Spleen (tissue), 11 donors: ENCODE results near the gene BET1L. TPM values are rescaled to one million over a fixed set of nuclear protein-coding genes. Genes with fewer than 3 reads are reported as not detected.

Experiments
- DNase-seq: peaks from one replicate; pipeline ENCODE4 v3.0.0-alpha.2; 2020
- H3K27ac ChIP-seq, 8 donors: fragments of 200-600 bp; sonication (generic) in 7 of 8; 1 replicate in 4 of 8; 2 replicates in 4 of 8; pipeline versions ENCODE4 v1.5.0 to v1.8.0; 2016 to 2021; ENCODE audit warnings: inconsistent platforms in 4 of 8, mild to moderate bottlenecking in 4 of 8, moderate library complexity in 1 of 8
- H3K27me3 ChIP-seq, 7 donors: fragments of 200-600 bp; sonication (generic) in 6 of 7; replicated peaks in 1 of 7; 1 replicate in 4 of 7; 2 replicates in 3 of 7; pipeline versions ENCODE4 v1.5.0 to v1.8.0; 2016 to 2021; ENCODE audit warnings: inconsistent platforms in 3 of 7, mild to moderate bottlenecking in 1 of 7
- H3K36me3 ChIP-seq, 6 donors: fragments of 200-600 bp; sonication (generic) in 5 of 6; 1 replicate in 4 of 6; 2 replicates in 2 of 6; pipeline versions ENCODE4 v1.5.0 to v1.8.0; 2016 to 2021; ENCODE audit warnings: inconsistent platforms in 2 of 6
- H3K4me1 ChIP-seq, 6 donors: fragments of 200-600 bp; sonication (generic) in 5 of 6; 1 replicate in 3 of 6; 2 replicates in 3 of 6; pipeline versions ENCODE4 v1.5.0 to v1.8.0; 2016 to 2021; ENCODE audit warnings: inconsistent platforms in 3 of 6
- H3K4me3 ChIP-seq, 8 donors: fragments of 200-600 bp; sonication (generic) in 7 of 8; 1 replicate in 4 of 8; 2 replicates in 4 of 8; pipeline versions ENCODE4 v1.5.0 to v1.8.0; 2016 to 2021; ENCODE audit warnings: inconsistent platforms in 4 of 8, mild to moderate bottlenecking in 4 of 8, moderate library complexity in 2 of 8
- H3K9me3 ChIP-seq, 8 donors: fragments of 200-600 bp; sonication (generic) in 7 of 8; 1 replicate in 4 of 8; 2 replicates in 4 of 8; pipeline versions ENCODE4 v1.5.0 to v1.8.0; 2016 to 2021; ENCODE audit warnings: inconsistent platforms in 4 of 8
- POLR2A ChIP-seq, 3 donors: fragments of 450-650 bp; IDR thresholded peaks; one replicate each; pipeline ENCODE4 v1.5.1; 2017; ENCODE audit warnings: antibody characterized with exemption in 3 of 3, mild to moderate bottlenecking in 1 of 3
- POLR2AphosphoS5 ChIP-seq, 3 donors: sonication (generic); formaldehyde crosslinking; IDR thresholded peaks; one replicate each; pipeline ENCODE4 v1.5.1; 2017; ENCODE audit warnings: antibody characterized with exemption in 3 of 3
- WGBS, 5 donors: extraction: QIAGEN DNeasy Blood & Tissue Kit in 3 of 5; methylation state at CpG; one replicate each; pipeline versions ENCODE4 v1.1.5 to v1.1.7; 2013 to 2018; 5-methylcytosine and 5-hydroxymethylcytosine counted together
- intact Hi-C: fragments of 100-400 bp; cut with DNase I; formaldehyde crosslinking; loops from one replicate; pipeline ENCODE4 v1.15.0; 2023; ENCODE audit warnings: low total_unique reads
- polyA plus RNA-seq, 3 donors: library from polyadenylated mRNA; stranded (reverse); fragments of 200-250 nt; gene quantifications; one replicate each; pipeline ENCODE4 v1.2.1, GENCODE V29; 2013
- total RNA-seq, 7 donors: library from RNA; depleted of rRNA in 3 of 7; stranded (reverse); fragments of >200 nt in 3 of 7; fragmentation: NEBNext Ultra II Directional in 4 of 7; extraction: Animal tissue kit (Norgen Biotek cat#: 25700) in 4 of 7; gene quantifications; one replicate each; pipeline versions ENCODE4 v1.1.0 to v1.2.1, GENCODE V29; 2016 to 2021
- TF ChIP-seq, protein P1 (sequence below), 11 experiments: fragments of 200-600 bp in 7 of 11; fragments of 450-650 bp in 4 of 11; sonication (generic) in 4 of 11; IDR thresholded peaks in 8 of 11; conservative IDR thresholded peaks in 3 of 11; 1 replicate in 7 of 11; 2 replicates in 4 of 11; pipeline versions ENCODE4 v1.4.0 to v1.8.0; 2016 to 2021; ENCODE audit warnings: antibody characterized with exemption in 11 of 11, inconsistent platforms in 4 of 11, mild to moderate bottlenecking in 1 of 11
- donor health status: healthy with polysubstance abuse.
- donor health status: DM: no; HTN: no; CAD: no; lungs with moderate emphysema.
- donor health status: DM: no; HTN: no; CAD: no.
- donor health status: Bipolar disorder and iron deficiency.
- donor health status: healthy.
- donor health status: DM: no; HTN: no; CAD: no.
- donor health status: DM: yes; HTN: yes; CAD: no.

Gene BET1L
- total and polyA plus RNA-seq, 10 donors = 16.2 to 63.5 (median 44.4) TPM

DNA sequence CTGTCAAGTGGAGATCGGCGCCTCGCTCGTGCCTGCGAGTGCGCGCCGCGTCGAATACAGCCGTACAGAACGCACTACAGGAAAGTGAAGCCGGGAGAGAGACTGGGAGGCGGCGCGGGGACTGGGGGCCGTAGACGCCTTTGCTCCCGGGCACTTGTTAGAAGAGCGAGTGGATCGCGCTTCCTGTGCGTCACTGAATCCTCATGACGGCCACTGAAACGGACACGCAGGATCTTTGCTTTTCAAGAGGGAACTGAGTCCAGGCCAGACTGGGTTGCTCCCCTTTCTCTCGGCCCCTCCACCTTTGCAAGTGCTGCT lies 623 bp upstream of the BET1L start:
- 0 to 1% (median 0%) methylated on average over 22 to 27 of the region's 27 CpGs for WGBS, 5 donors
- TF ChIP-seq POLR2AphosphoS5 (IDR thresholded peaks at IDR 0.05) = no peak
- no peak for TF ChIP-seq POLR2A (IDR thresholded peaks at IDR 0.05)
- TF ChIP-seq, protein P1, sequence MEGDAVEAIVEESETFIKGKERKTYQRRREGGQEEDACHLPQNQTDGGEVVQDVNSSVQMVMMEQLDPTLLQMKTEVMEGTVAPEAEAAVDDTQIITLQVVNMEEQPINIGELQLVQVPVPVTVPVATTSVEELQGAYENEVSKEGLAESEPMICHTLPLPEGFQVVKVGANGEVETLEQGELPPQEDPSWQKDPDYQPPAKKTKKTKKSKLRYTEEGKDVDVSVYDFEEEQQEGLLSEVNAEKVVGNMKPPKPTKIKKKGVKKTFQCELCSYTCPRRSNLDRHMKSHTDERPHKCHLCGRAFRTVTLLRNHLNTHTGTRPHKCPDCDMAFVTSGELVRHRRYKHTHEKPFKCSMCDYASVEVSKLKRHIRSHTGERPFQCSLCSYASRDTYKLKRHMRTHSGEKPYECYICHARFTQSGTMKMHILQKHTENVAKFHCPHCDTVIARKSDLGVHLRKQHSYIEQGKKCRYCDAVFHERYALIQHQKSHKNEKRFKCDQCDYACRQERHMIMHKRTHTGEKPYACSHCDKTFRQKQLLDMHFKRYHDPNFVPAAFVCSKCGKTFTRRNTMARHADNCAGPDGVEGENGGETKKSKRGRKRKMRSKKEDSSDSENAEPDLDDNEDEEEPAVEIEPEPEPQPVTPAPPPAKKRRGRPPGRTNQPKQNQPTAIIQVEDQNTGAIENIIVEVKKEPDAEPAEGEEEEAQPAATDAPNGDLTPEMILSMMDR (IDR thresholded peaks at IDR 0.05 in 8 of 11, conservative IDR thresholded peaks at IDR 0.05 in 3 of 11) = no peak
- peak overlapping the region; percentile 98 to 100 (median 99) for H3K27ac ChIP-seq
- H3K9me3 ChIP-seq = no peaks in the 10 kb centered on the region
- H3K4me3 ChIP-seq = peak overlapping the region; percentile 67 to 96 (median 87)
- peaks cover 0 to 68% (median 58%) of the 10 kb centered on the region in 6 donors for H3K36me3 ChIP-seq
- no peaks in the 10 kb centered on the region for H3K27me3 ChIP-seq
- peaks cover 27 to 72% (median 58%) of the 10 kb centered on the region in 6 donors for H3K4me1 ChIP-seq
- intact Hi-C loops = no loop called here
- no peak for DNase-seq

DNA sequence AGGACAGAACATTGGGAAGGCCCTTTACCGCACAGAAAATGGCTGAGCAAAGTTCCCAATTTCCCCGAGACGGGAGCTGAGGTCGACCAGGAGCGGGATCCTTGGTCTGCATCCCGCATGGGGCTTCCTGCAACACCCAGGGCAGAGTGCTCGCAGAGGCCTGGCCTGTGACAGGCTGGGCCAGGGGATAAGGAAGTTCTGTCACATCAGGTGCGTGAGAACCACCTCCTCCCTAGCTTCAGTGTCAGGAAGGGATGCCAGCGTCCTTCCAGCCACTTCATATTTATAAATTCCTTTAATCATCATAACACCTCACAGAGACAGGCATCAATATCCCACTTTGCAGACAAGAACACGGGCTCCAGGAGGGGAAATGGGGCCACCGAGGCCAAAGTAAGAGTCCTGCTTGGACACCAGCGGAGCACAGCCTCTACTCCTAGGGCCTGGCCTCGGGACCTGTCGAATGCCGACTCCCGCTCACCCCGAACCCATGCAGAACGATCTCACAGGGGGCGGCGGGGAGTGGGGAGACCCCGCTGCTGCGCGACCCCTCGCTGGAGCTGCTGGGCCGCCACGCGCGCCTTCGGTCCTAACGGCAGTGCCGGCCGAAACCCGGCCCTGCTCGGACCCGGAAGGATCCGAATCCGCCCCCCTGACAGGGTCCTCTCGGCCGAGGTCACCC lies 532 bp downstream of the BET1L start:
- 2 to 6% (median 4%) methylated on average over 10 to 39 of the region's 39 CpGs for WGBS, 5 donors
- Histone ChIP-seq H3K36me3 (peaks cover 0 to 63% (median 49%) of the 10 kb centered on the region in 6 donors), H3K4me3 (peak overlapping the region; percentile 67 to 96 (median 87)), H3K4me1 (peaks cover 27 to 82% (median 68%) of the 10 kb centered on the region in 6 donors), H3K27ac (peak overlapping the region; percentile 98 to 100 (median 99)), H3K9me3 (no peaks in the 10 kb centered on the region), H3K27me3 (no peaks in the 10 kb centered on the region)
- TF ChIP-seq POLR2A (IDR thresholded peaks at IDR 0.05) (no peak), POLR2AphosphoS5 (IDR thresholded peaks at IDR 0.05) (no peak)
- TF ChIP-seq, protein P1 (IDR thresholded peaks at IDR 0.05 in 8 of 11, conservative IDR thresholded peaks at IDR 0.05 in 3 of 11) = no peak
- DNase-seq = peak; percentile 86
- intact Hi-C loops = no loop called here

DNA sequence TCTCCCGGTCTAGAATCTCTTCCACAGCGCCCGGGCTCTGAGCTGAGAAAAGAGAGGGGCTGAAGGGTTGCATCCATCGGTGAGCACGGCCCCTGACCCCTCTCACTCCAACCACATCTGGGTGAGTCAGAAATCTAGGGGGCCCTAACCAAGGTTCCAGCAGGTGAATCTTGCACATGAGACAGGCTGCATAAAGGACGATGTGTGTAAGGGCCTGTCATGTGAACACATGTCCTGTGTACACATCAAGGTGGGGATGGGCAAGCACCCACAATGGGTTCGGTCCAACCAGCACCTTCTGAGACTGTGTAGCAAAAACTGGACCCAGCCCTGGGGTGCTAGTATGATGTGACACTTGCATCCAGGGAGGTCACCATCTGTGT lies 1.2 kb downstream of the BET1L start:
- H3K9me3 ChIP-seq = no peaks in the 10 kb centered on the region
- TF ChIP-seq POLR2AphosphoS5 (IDR thresholded peaks at IDR 0.05) = no peak
- TF ChIP-seq, protein P1 (IDR thresholded peaks at IDR 0.05 in 8 of 11, conservative IDR thresholded peaks at IDR 0.05 in 3 of 11) = no peak
- no peak for TF ChIP-seq POLR2A (IDR thresholded peaks at IDR 0.05)
- 82 to 92% (median 86%) methylated on average over 7 of the region's 7 CpGs for WGBS, 5 donors
- peaks cover 24 to 82% (median 70%) of the 10 kb centered on the region in 6 donors for H3K4me1 ChIP-seq
- H3K27me3 ChIP-seq = no peaks in the 10 kb centered on the region
- no peak for DNase-seq
- peak overlapping the region in 6 of 8 donors; percentile 67 to 96 (median 89) for H3K4me3 ChIP-seq
- H3K27ac ChIP-seq = peak overlapping the region in 5 of 8 donors; percentile 98 to 100 (median 99)
- H3K36me3 ChIP-seq = peaks cover 0 to 63% (median 45%) of the 10 kb centered on the region in 6 donors
- intact Hi-C loops = no loop called here

DNA sequence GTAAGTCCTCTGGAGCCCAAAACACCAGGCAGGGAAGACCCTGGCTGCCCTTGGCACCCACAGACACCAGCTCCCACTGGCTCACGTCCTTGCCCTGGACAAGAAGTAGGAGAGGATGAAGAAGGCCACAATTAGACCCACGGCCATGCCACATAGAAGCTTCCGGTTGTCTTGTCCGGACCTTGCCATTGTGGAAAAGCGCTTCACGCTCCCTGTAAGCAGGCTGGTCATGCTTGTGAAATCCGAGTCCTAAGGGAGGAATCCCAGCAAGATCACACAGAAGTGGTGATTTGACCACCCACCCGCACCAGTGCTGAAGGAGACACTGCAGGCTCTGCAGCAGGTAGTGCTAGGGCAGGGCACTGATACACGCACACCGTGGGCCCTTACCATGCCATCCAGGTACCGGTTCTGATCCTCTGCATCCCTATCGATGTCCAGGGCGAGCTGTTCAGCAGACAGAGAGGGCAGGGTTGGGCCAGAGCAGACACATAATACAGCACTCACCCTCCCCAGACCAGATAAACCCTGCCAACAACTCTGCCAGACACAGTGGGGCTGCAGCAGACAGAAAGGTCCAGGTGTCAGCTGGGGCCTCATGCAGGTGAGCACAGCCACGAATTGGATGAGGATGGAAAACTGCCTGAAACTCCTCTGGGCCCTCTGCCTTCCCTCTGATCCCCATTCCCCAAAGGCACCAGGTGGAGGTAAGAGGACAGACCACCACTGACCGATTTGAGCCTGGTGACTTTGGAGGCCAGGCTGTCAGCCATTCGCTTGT lies 1.8 kb downstream of the BET1L start:
- WGBS, 5 donors = 90 to 96% (median 94%) methylated on average over 14 to 16 of the region's 16 CpGs
- TF ChIP-seq, protein P1 (IDR thresholded peaks at IDR 0.05 in 8 of 11, conservative IDR thresholded peaks at IDR 0.05 in 3 of 11) = no peak
- TF ChIP-seq POLR2AphosphoS5 (IDR thresholded peaks at IDR 0.05) (no peak), POLR2A (IDR thresholded peaks at IDR 0.05) (no peak)
- H3K27me3 ChIP-seq = no peaks in the 10 kb centered on the region
- H3K4me3 ChIP-seq = peak overlapping the region in 3 of 8 donors; percentile 87 to 96 (median 95)
- no peaks in the 10 kb centered on the region for H3K9me3 ChIP-seq
- H3K36me3 ChIP-seq = peaks cover 0 to 63% (median 43%) of the 10 kb centered on the region in 6 donors
- intact Hi-C loops = no loop called here
- H3K4me1 ChIP-seq = peaks cover 22 to 78% (median 66%) of the 10 kb centered on the region in 6 donors
- peak overlapping the region in 2 of 8 donors; percentile 99 to 100 for H3K27ac ChIP-seq
- DNase-seq = no peak
